ENCODE data around the gene COL11A2. TPM values are rescaled to one million over a fixed set of nuclear protein-coding genes. Genes with fewer than 3 reads are reported as not detected.
"Not testable (repeated sequence)": the region's sequence is repeated elsewhere in the genome, so short reads cannot be mapped to it uniquely, and the experiment has no call there.

The COL11A2 gene
- 0.50 TPM for polyA plus RNA-seq (2012; ENCODE audit: low read depth, missing spikeins)

GRCh38 chr6:33192105-33192646 lies at the start of gene COL11A2:
TSS of gene COL11A2 (minus strand) at chr6:33192467. CDS start at chr6:33192240, 227 bp downstream.
- FAIRE-seq = peak; percentile 54
- TF ChIP-seq SPI1 (IDR thresholded peaks at IDR 0.05; ENCODE audit: low read depth, low read length) (no peak), PAX5 (IDR thresholded peaks at IDR 0.05; ENCODE audit: insufficient read depth, low read length, severe bottlenecking) (no peak), POLR2AphosphoS5 (IDR thresholded peaks at IDR 0.05; ENCODE audit: low read depth, low read length) (no peak), POLR2A (IDR thresholded peaks at IDR 0.05; ENCODE audit: low read depth, low read length) (no peak), POU2F2 (IDR thresholded peaks at IDR 0.05; ENCODE audit: low read depth, low read length) (no peak)
- no peak for DNase-seq (ENCODE audit: insufficient read length, low spot score)

GRCh38 chr6:33241968-33242367 lies 49.7 kb upstream of the COL11A2 start:
- DNase-seq (ENCODE audit: insufficient read length, low spot score) (no peak), FAIRE-seq (no peak)
- TF ChIP-seq SPI1 (IDR thresholded peaks at IDR 0.05; ENCODE audit: low read depth, low read length) = no peak

GRCh38 chr6:33237741-33238140 lies 45.5 kb upstream of the COL11A2 start:
- DNase-seq (ENCODE audit: insufficient read length, low spot score) (no peak), FAIRE-seq (no peak)
- TF ChIP-seq TAF1 (IDR thresholded peaks at IDR 0.05; ENCODE audit: low read depth, low read length) (no peak), SPI1 (IDR thresholded peaks at IDR 0.05; ENCODE audit: low read depth, low read length) (no peak), POLR2AphosphoS5 (IDR thresholded peaks at IDR 0.05; ENCODE audit: low read depth, low read length) (no peak), POU2F2 (IDR thresholded peaks at IDR 0.05; ENCODE audit: low read depth, low read length) (no peak), PAX5 (IDR thresholded peaks at IDR 0.05; ENCODE audit: insufficient read depth, low read length, severe bottlenecking) (no peak), POLR2A (IDR thresholded peaks at IDR 0.05; ENCODE audit: low read depth, low read length) (no peak)

GRCh38 chr6:33236852-33237251 lies 44.6 kb upstream of the COL11A2 start:
- TF ChIP-seq POLR2A (IDR thresholded peaks at IDR 0.05; ENCODE audit: low read depth, low read length) (no peak), POLR2AphosphoS5 (IDR thresholded peaks at IDR 0.05; ENCODE audit: low read depth, low read length) (no peak), PAX5 (IDR thresholded peaks at IDR 0.05; ENCODE audit: insufficient read depth, low read length, severe bottlenecking) (no peak), POU2F2 (IDR thresholded peaks at IDR 0.05; ENCODE audit: low read depth, low read length) (no peak), SPI1 (IDR thresholded peaks at IDR 0.05; ENCODE audit: low read depth, low read length) (no peak), TAF1 (IDR thresholded peaks at IDR 0.05; ENCODE audit: low read depth, low read length) (no peak)
- FAIRE-seq = no peak

GRCh38 chr6:33236328-33236727 lies 44.1 kb upstream of the COL11A2 start:
- TF ChIP-seq TAF1 (IDR thresholded peaks at IDR 0.05; ENCODE audit: low read depth, low read length) (no peak), PAX5 (IDR thresholded peaks at IDR 0.05; ENCODE audit: insufficient read depth, low read length, severe bottlenecking) (no peak), SPI1 (IDR thresholded peaks at IDR 0.05; ENCODE audit: low read depth, low read length) (no peak), POLR2A (IDR thresholded peaks at IDR 0.05; ENCODE audit: low read depth, low read length) (no peak), POU2F2 (IDR thresholded peaks at IDR 0.05; ENCODE audit: low read depth, low read length) (no peak), POLR2AphosphoS5 (IDR thresholded peaks at IDR 0.05; ENCODE audit: low read depth, low read length) (no peak)
- FAIRE-seq (no peak), DNase-seq (ENCODE audit: insufficient read length, low spot score) (no peak)

More at GRCh38 chr6:33236852-33237251, 44.6 kb upstream of the COL11A2 start:
- DNase-seq (ENCODE audit: insufficient read length, low spot score) = no peak

GRCh38 chr6:33235221-33235634 lies 43.0 kb upstream of the COL11A2 start:
- DNase-seq (ENCODE audit: insufficient read length, low spot score) (no peak), FAIRE-seq (no peak)
- TF ChIP-seq POLR2AphosphoS5 (IDR thresholded peaks at IDR 0.05; ENCODE audit: low read depth, low read length) = no peak
- TF ChIP-seq PAX5 (IDR thresholded peaks at IDR 0.05; ENCODE audit: insufficient read depth, low read length, severe bottlenecking) = no peak
- no peak for TF ChIP-seq TAF1 (IDR thresholded peaks at IDR 0.05; ENCODE audit: low read depth, low read length)
- TF ChIP-seq POLR2A (IDR thresholded peaks at IDR 0.05; ENCODE audit: low read depth, low read length) = no peak
- no peak for TF ChIP-seq POU2F2 (IDR thresholded peaks at IDR 0.05; ENCODE audit: low read depth, low read length)
- no peak for TF ChIP-seq SPI1 (IDR thresholded peaks at IDR 0.05; ENCODE audit: low read depth, low read length)

GRCh38 chr6:33226503-33227120 lies 34.3 kb upstream of the COL11A2 start:
- not testable (repeated sequence) for DNase-seq (ENCODE audit: insufficient read length, low spot score); FAIRE-seq

GRCh38 chr6:33217681-33218080 lies 25.4 kb upstream of the COL11A2 start:
- DNase-seq (ENCODE audit: insufficient read length, low spot score) (no peak), FAIRE-seq (no peak)
- no peak for TF ChIP-seq POLR2AphosphoS5 (IDR thresholded peaks at IDR 0.05; ENCODE audit: low read depth, low read length)
- TF ChIP-seq POLR2A (IDR thresholded peaks at IDR 0.05; ENCODE audit: low read depth, low read length) = no peak
- TF ChIP-seq SPI1 (IDR thresholded peaks at IDR 0.05; ENCODE audit: low read depth, low read length) = no peak
- TF ChIP-seq PAX5 (IDR thresholded peaks at IDR 0.05; ENCODE audit: insufficient read depth, low read length, severe bottlenecking) = no peak
- TF ChIP-seq POU2F2 (IDR thresholded peaks at IDR 0.05; ENCODE audit: low read depth, low read length) = no peak
- TF ChIP-seq TAF1 (IDR thresholded peaks at IDR 0.05; ENCODE audit: low read depth, low read length) = no peak

GRCh38 chr6:33217246-33217645 lies 25.0 kb upstream of the COL11A2 start:
- DNase-seq (ENCODE audit: insufficient read length, low spot score) = no peak
- TF ChIP-seq POLR2AphosphoS5 (IDR thresholded peaks at IDR 0.05; ENCODE audit: low read depth, low read length) (no peak), POU2F2 (IDR thresholded peaks at IDR 0.05; ENCODE audit: low read depth, low read length) (no peak), POLR2A (IDR thresholded peaks at IDR 0.05; ENCODE audit: low read depth, low read length) (no peak), SPI1 (IDR thresholded peaks at IDR 0.05; ENCODE audit: low read depth, low read length) (no peak), PAX5 (IDR thresholded peaks at IDR 0.05; ENCODE audit: insufficient read depth, low read length, severe bottlenecking) (no peak), TAF1 (IDR thresholded peaks at IDR 0.05; ENCODE audit: low read depth, low read length) (no peak)
- no peak for FAIRE-seq

- FAIRE-seq = no peak
These were observed 23.9 kb upstream of the COL11A2 start for GRCh38 chr6:33216117-33216649.

More at GRCh38 chr6:33216117-33216649, 23.9 kb upstream of the COL11A2 start:
- no peak for DNase-seq (ENCODE audit: insufficient read length, low spot score)
- TF ChIP-seq POU2F2 (IDR thresholded peaks at IDR 0.05; ENCODE audit: low read depth, low read length) (no peak), SPI1 (IDR thresholded peaks at IDR 0.05; ENCODE audit: low read depth, low read length) (no peak), POLR2A (IDR thresholded peaks at IDR 0.05; ENCODE audit: low read depth, low read length) (no peak), TAF1 (IDR thresholded peaks at IDR 0.05; ENCODE audit: low read depth, low read length) (no peak), PAX5 (IDR thresholded peaks at IDR 0.05; ENCODE audit: insufficient read depth, low read length, severe bottlenecking) (no peak), POLR2AphosphoS5 (IDR thresholded peaks at IDR 0.05; ENCODE audit: low read depth, low read length) (no peak)
